Activated CD4-positive, CD25-positive, alpha-beta regulatory T cell treated with anti-CD3 and anti-CD28 coated beads, Interleukin-2, amount 50 U/mL, for 24 hours (primary cell): ENCODE data around the gene TGM1.

Source experiments
- ATAC-seq, 2 donors: fragments of 150-1000 bp; cut with Tn5 transposase; one replicate each; pipeline ENCODE4 v1.10.0; 2021; ENCODE audit warnings: mild to moderate bottlenecking in 1 of 2, moderate library complexity in 1 of 2

The TGM1 gene

GRCh38 chr14:24262821-24263733, at the start of gene TGM1:
Gene TGM1, minus strand, starts transcription at chr14:24263177. Its CDS starts 825 bp downstream, at chr14:24262352.
- no peak for ATAC-seq

GRCh38 chr14:24311837-24312615, 49.0 kb upstream of the TGM1 start:
- ATAC-seq: no peak

GRCh38 chr14:24310646-24311604, 47.9 kb upstream of the TGM1 start, which contains the start of gene LTB4R:
Gene LTB4R, plus strand, starts transcription at chr14:24311502. Its CDS starts 4,150 bp downstream, at chr14:24315652.
- peak; percentile 86 to 88 for ATAC-seq

- no peak for ATAC-seq
These were observed 47.3 kb upstream of the TGM1 start for GRCh38 chr14:24310265-24310645.

- no peak for ATAC-seq
These were observed 46.7 kb upstream of the TGM1 start, which contains the start of gene LTB4R2 for GRCh38 chr14:24309538-24310264. Gene LTB4R2, plus strand, starts transcription at chr14:24310140. Its CDS starts 525 bp downstream, at chr14:24310665.

- no peak for ATAC-seq
These were observed 45.6 kb upstream of the TGM1 start for GRCh38 chr14:24308342-24309124.

- ATAC-seq: peak in 1 of 2 donors; percentile 14
These were observed 44.8 kb upstream of the TGM1 start, which contains the start of gene CIDEB for GRCh38 chr14:24307575-24308341. Gene CIDEB, minus strand, starts transcription at chr14:24307977. Its CDS starts 119 bp downstream, at chr14:24307858.

- no peak for ATAC-seq
These were observed 44.2 kb upstream of the TGM1 start for GRCh38 chr14:24307156-24307574.

- ATAC-seq: no peak
These were observed 41.0 kb upstream of the TGM1 start for GRCh38 chr14:24304019-24304387.

GRCh38 chr14:24300326-24300980, 37.5 kb upstream of the TGM1 start:
- ATAC-seq: no peak

GRCh38 chr14:24299255-24300191, 36.5 kb upstream of the TGM1 start, which contains the start of the genes DHRS1 and NOP9:
Gene DHRS1, minus strand, starts transcription at chr14:24299780. Its CDS starts 674 bp downstream, at chr14:24299106.
Gene NOP9, plus strand, starts transcription at chr14:24299850. Its CDS starts 105 bp downstream, at chr14:24299955.
- ATAC-seq: peak; percentile 70 to 78

GRCh38 chr14:24298892-24299254, 35.9 kb upstream of the TGM1 start:
- ATAC-seq: peak in 1 of 2 donors; percentile 1

- peak in 1 of 2 donors; percentile 4 for ATAC-seq
These were observed 34.4 kb upstream of the TGM1 start for GRCh38 chr14:24297190-24297964.

- ATAC-seq: peak; percentile 88 to 90
These were observed 33.6 kb upstream of the TGM1 start for GRCh38 chr14:24296341-24297157.

GRCh38 chr14:24293525-24293924, 30.5 kb upstream of the TGM1 start:
- ATAC-seq: no peak
